ENCODE results near the gene VDAC2.
A peak's percentile ranks its signal among the peaks of the same experiment; 100 is the strongest.

Gene VDAC2, protein sequence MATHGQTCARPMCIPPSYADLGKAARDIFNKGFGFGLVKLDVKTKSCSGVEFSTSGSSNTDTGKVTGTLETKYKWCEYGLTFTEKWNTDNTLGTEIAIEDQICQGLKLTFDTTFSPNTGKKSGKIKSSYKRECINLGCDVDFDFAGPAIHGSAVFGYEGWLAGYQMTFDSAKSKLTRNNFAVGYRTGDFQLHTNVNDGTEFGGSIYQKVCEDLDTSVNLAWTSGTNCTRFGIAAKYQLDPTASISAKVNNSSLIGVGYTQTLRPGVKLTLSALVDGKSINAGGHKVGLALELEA

GRCh38 chr10:75210282-75211006 is at the start of gene VDAC2:
Gene VDAC2, plus strand, starts transcription at chr10:75210796. Its CDS starts 363 bp downstream, at chr10:75211159.
- Histone ChIP-seq H3K4me1 (ENCODE audit: control insufficient read depth in 1 of 2, insufficient read depth in 1 of 2, low read depth in 1 of 2, low read length in 1 of 2) (peaks cover 20 to 27% of the 10 kb centered on the region in 2 experiments), H3K27me3 (no peaks in the 10 kb centered on the region), H3K36me3 (peaks cover 27% of the 10 kb centered on the region), H3K4me3 (ENCODE audit: low read depth in 1 of 2, low read length in 1 of 2) (peak within 1 kb of the TSS; percentile 92 to 95), H3K9me3 (no peaks in the 10 kb centered on the region), H3K27ac (peak within 1 kb of the TSS; percentile 95)
- TF ChIP-seq, protein P1, sequence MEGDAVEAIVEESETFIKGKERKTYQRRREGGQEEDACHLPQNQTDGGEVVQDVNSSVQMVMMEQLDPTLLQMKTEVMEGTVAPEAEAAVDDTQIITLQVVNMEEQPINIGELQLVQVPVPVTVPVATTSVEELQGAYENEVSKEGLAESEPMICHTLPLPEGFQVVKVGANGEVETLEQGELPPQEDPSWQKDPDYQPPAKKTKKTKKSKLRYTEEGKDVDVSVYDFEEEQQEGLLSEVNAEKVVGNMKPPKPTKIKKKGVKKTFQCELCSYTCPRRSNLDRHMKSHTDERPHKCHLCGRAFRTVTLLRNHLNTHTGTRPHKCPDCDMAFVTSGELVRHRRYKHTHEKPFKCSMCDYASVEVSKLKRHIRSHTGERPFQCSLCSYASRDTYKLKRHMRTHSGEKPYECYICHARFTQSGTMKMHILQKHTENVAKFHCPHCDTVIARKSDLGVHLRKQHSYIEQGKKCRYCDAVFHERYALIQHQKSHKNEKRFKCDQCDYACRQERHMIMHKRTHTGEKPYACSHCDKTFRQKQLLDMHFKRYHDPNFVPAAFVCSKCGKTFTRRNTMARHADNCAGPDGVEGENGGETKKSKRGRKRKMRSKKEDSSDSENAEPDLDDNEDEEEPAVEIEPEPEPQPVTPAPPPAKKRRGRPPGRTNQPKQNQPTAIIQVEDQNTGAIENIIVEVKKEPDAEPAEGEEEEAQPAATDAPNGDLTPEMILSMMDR (IDR thresholded peaks at IDR 0.05): peak; percentile 54

GRCh38 chr10:75165684-75166622 is 44.6 kb upstream of the VDAC2 start:
- Histone ChIP-seq H3K4me3 (ENCODE audit: low read depth in 1 of 2, low read length in 1 of 2) (peak overlapping the region in 1 of 2 experiments; percentile 12), H3K27ac (peak overlapping the region; percentile 64), H3K27me3 (no peaks in the 10 kb centered on the region), H3K36me3 (peaks cover 18% of the 10 kb centered on the region), H3K4me1 (ENCODE audit: control insufficient read depth in 1 of 2, insufficient read depth in 1 of 2, low read depth in 1 of 2, low read length in 1 of 2) (peaks cover 35 to 37% of the 10 kb centered on the region in 2 experiments), H3K9me3 (no peaks in the 10 kb centered on the region)
- TF ChIP-seq, protein P1 (IDR thresholded peaks at IDR 0.05): no peak

DNA sequence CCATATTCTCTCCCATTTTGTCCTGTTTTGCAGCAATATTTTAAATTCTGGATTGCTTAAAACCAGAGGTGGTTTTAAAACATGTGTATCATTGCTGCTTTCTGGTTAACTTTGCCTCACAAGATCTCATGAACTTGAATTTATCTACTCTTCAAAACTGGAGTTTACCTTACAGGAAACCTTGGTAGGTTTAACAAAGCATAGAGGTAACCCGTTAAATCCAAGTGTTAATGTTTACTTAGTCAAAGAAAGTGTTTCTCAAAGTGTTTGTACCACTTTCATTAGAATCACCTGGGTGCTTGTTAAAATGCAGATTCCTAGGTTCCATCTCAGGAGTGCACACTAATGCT is 44.0 kb upstream of the VDAC2 start:
- H3K4me3 ChIP-seq (ENCODE audit: low read depth in 1 of 2, low read length in 1 of 2): peak overlapping the region in 1 of 2 experiments; percentile 12
- H3K9me3 ChIP-seq: no peaks in the 10 kb centered on the region
- TF ChIP-seq, protein P1 (IDR thresholded peaks at IDR 0.05): no peak
- no peaks in the 10 kb centered on the region for H3K27me3 ChIP-seq
- peaks cover 33% of the 10 kb centered on the region in 2 experiments for H3K4me1 ChIP-seq (ENCODE audit: control insufficient read depth in 1 of 2, insufficient read depth in 1 of 2, low read depth in 1 of 2, low read length in 1 of 2)
- H3K27ac ChIP-seq: peak overlapping the region; percentile 64
- peaks cover 22% of the 10 kb centered on the region for H3K36me3 ChIP-seq

- peaks cover 39% of the 10 kb centered on the region for H3K36me3 ChIP-seq
- TF ChIP-seq, protein P1 (IDR thresholded peaks at IDR 0.05): no peak
- H3K9me3 ChIP-seq: no peaks in the 10 kb centered on the region
- peaks cover 25 to 26% of the 10 kb centered on the region in 2 experiments for H3K4me1 ChIP-seq (ENCODE audit: control insufficient read depth in 1 of 2, insufficient read depth in 1 of 2, low read depth in 1 of 2, low read length in 1 of 2)
- no peaks in the 10 kb centered on the region for H3K27me3 ChIP-seq
- H3K4me3 ChIP-seq (ENCODE audit: low read depth in 1 of 2, low read length in 1 of 2): no peak overlapping the region
- no peak overlapping the region for H3K27ac ChIP-seq
Measured at GRCh38 chr10:75168275-75168674, 42.3 kb upstream of the VDAC2 start.

GRCh38 chr10:75170215-75170614 is 40.4 kb upstream of the VDAC2 start:
- Histone ChIP-seq H3K4me3 (ENCODE audit: low read depth in 1 of 2, low read length in 1 of 2) (no peak overlapping the region), H3K27ac (no peak overlapping the region), H3K36me3 (peaks cover 39% of the 10 kb centered on the region), H3K4me1 (ENCODE audit: control insufficient read depth in 1 of 2, insufficient read depth in 1 of 2, low read depth in 1 of 2, low read length in 1 of 2) (peaks cover 25 to 26% of the 10 kb centered on the region in 2 experiments), H3K27me3 (no peaks in the 10 kb centered on the region), H3K9me3 (no peaks in the 10 kb centered on the region)
- TF ChIP-seq, protein P1 (IDR thresholded peaks at IDR 0.05): no peak
